ENCODE measurements around the gene RTN4R. TPM values are rescaled to one million over a fixed set of nuclear protein-coding genes. Genes with fewer than 3 reads are reported as not detected.

Gene RTN4R
- total and polyA plus RNA-seq, 9 of the 15 experiments (the other 6 are each of a cell fraction or from before 2014, with no cell fraction given) = 0.04 to 2.8 (median 1.4) TPM; not detected in 3

GRCh38 chr22:20229916-20230775 is 38.0 kb downstream of the RTN4R start (continued):
- TF ChIP-seq IRF2 (CRISPR knock-in tag; IDR thresholded peaks at IDR 0.05) (peak; percentile 90), PHF8 (IDR thresholded peaks at IDR 0.05; ENCODE audit: borderline replicate concordance, low read length) (0 out of 2 replicates have a peak, but pooled peaks have one; percentile 6), ZFX (CRISPR knock-in tag; IDR thresholded peaks at IDR 0.05) (no peak), PHB (CRISPR knock-in tag; IDR thresholded peaks at IDR 0.05) (0 out of 2 replicates have a peak, but pooled peaks have one; percentile 53), BRCA1 (IDR thresholded peaks at IDR 0.05) (no peak), BRCA1 (CRISPR knock-in tag; IDR thresholded peaks at IDR 0.05) (0 out of 2 replicates have a peak, but pooled peaks have one; percentile 75), ZNF717 (CRISPR knock-in tag; IDR thresholded peaks at IDR 0.05) (no peak), ATF2 (CRISPR knock-in tag; IDR thresholded peaks at IDR 0.05) (0 out of 2 replicates have a peak, but pooled peaks have one; percentile 72), DMBX1 (CRISPR knock-in tag; IDR thresholded peaks at IDR 0.05; ENCODE audit: borderline replicate concordance) (no peak), CBFB (CRISPR knock-in tag; IDR thresholded peaks at IDR 0.05) (0 out of 2 replicates have a peak, but pooled peaks have one; percentile 29), WHSC1 (IDR thresholded peaks at IDR 0.05; ENCODE audit: low read length) (no peak), PPARD (CRISPR knock-in tag; IDR thresholded peaks at IDR 0.05) (no peak), NELFE (IDR thresholded peaks at IDR 0.05; ENCODE audit: insufficient read depth, insufficient read length) (no peak), ZNF282 (CRISPR knock-in tag; IDR thresholded peaks at IDR 0.05) (peak; percentile 63; the same call in 1 of the 2 replicates), ZC3H4 (CRISPR knock-in tag; IDR thresholded peaks at IDR 0.05; ENCODE audit: borderline replicate concordance) (peak; percentile 89), RBFOX2 (IDR thresholded peaks at IDR 0.05; ENCODE audit: low read depth, low read length) (0 out of 2 replicates have a peak, but pooled peaks have one; percentile 6), FOXK2 (conservative IDR thresholded peaks at IDR 0.05 in 1 of 2, IDR thresholded peaks at IDR 0.05 in 1 of 2; ENCODE audit: low read depth in 2 of 2) (no peak), ZZZ3 (IDR thresholded peaks at IDR 0.05) (no peak), NR3C1 (CRISPR knock-in tag; IDR thresholded peaks at IDR 0.05) (no peak), MAX (CRISPR knock-in tag; IDR thresholded peaks at IDR 0.05) (peak; percentile 32; the same call in 1 of the 2 replicates), ZNF696 (CRISPR knock-in tag; conservative IDR thresholded peaks at IDR 0.05) (no peak)

Data from K562 (cell line).